GM19023 (cell line): Measurements from ENCODE around the gene PDYN.
"Not testable (repeated sequence)": the region's sequence is repeated elsewhere in the genome, so short reads cannot be mapped to it uniquely, and the experiment has no call there.

Experiments used
- ATAC-seq: cut with Tn5 transposase; IDR thresholded peaks from one replicate; pipeline ENCODE4 v1.9.1; 2021; ENCODE audit warnings: mild to moderate bottlenecking, moderate library complexity; ENCODE audit not compliant: unreplicated experiment

PDYN gene

DNA sequence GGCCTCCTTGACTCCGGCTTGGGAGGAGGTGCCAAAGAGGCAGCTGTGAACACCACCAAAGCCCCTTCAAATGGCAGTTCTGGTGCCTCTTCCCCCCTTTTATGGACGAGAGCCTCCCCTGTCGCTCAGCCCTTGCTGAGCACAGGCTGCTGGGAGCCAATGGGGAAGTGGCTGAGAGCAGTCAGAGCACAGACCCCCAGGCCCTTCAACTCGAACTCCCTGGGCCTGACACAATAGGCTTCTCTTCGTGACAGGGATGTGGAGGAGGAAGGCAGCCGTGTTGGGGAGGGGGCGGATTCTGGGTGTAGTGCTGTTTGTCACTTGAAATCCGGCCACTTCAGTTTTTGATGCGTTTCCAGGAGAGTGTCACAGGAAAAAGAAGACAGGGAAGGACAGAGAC is at the start of gene PDYN:
Gene PDYN (minus strand): TSS at position 73 of the 400 bp plus-strand sequence. CDS start 10,974 bp downstream, outside the sequence.
- no peak for ATAC-seq

DNA sequence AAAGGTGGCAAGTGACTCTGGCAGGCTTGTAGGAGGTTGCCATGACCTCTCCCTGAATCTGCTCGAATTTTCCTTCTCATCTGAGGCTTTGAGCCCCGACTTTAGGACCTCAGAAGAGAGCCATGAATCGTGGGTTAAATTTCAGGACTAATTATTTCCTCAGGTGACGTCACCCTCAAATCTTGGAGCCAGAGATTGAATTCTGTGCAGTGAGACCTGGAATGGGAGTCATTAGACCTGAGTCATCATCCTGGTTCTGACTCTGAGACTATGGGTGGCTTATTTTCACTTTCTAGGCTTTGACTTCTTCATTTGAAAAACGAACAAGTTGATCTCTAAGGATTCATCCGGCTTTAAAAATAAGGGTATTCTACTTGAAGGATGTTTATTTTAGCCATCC is 48.5 kb upstream of the PDYN start:
- ATAC-seq = no peak

DNA sequence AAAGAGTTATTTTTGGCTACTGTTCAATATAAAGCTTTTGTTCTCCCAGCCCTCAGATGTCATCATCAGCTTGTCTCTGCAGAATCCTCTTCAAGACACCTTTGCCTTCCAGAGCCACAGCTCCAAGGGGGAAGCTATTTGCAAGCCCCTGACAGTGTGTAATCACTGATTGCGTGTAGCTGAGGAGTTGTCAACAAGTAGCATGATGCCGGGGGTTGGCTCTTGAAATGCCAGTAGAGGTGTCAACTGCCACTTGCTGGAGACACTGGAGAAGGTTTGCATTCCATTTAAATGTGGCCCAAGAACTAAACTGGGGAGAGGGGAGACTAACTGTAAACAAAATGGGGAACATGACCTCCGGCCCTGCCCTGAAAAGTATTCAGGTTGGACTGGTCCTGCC is 44.3 kb upstream of the PDYN start:
- ATAC-seq = no peak

DNA sequence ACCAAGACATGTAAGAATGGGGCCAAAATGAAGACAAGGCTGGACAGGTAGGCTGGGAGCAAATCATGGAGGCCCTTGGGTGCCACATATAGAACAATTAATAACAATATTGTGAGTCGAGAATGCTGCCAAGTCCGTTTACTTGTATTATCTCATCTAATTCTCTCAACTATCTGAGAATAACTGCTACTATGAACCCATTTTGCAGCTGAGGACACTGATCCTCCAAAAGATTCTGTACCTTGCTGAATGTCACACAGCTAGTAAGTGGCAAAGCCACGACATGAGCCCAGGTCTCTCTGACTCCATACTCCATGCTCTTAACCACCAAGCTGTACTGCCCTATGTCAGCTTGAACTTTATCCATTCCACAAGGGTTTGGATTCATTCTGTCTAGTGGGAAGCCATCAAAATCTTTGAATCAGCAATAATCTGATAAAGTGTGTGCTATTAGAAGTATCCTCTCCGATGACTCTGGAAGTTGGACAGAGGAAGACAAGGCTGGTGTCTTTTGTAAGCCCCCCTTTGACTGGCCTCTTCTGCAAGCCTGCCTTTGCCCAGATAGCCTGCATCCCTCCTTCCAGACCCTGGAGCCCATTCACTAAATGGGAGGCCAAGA is 43.5 kb upstream of the PDYN start:
- ATAC-seq = no peak

DNA sequence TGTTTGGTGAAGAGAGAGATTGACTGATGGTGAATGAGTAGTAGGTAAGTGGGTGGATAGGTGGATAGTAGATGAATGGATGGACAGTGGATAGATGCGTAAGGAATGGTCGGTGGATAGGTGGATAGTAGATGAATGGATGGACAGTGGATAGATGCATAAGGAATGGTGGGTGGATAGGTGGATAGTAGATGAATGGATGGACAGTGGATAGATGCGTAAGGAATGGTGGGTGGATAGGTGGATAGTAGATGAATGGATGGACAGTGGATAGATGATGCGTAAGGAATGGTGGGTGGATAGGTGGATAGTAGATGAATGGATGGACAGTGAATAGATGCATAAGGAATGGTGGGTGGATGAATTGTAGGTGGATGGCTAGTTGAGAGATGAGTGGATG is 42.5 kb upstream of the PDYN start:
- not testable (repeated sequence) for ATAC-seq

DNA sequence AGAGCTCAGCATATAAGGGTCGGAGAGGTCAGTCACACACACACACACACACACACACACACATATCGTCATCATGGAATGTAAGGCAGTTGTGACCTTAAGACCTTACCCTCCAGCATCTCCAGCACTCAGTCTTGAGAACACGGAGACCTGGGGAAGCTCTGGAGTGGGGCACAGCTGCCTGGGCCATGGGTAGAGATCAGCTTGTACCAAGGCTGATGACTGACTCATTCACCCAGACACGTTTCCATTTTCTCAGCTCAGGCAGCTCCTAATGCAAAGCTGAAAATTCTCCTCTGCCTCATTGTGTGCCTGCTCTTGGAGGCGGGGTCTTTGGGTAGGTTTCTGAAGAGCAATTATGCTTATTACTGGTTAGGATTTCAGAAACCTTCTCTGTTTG is 38.3 kb upstream of the PDYN start:
- ATAC-seq = no peak

DNA sequence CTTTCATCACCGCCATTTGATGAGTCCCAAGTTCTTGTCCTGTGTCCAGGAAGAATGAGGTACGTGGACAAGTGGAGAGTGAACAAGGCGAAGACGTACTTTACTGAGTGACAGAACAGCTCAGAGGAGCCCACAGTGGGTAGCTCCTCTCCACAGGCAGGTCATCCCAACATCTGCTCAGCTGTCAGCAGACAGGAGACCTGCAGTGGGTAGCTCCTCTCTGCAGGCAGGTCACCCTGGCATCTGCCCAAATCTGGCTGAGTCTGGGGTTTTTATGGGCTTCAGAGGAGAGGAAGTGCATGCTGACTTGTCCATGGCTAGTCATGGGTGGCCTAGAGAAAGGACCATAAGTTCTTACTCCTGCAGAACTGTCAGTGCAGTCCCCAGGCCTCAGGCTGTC is 32.7 kb upstream of the PDYN start:
- no peak for ATAC-seq

DNA sequence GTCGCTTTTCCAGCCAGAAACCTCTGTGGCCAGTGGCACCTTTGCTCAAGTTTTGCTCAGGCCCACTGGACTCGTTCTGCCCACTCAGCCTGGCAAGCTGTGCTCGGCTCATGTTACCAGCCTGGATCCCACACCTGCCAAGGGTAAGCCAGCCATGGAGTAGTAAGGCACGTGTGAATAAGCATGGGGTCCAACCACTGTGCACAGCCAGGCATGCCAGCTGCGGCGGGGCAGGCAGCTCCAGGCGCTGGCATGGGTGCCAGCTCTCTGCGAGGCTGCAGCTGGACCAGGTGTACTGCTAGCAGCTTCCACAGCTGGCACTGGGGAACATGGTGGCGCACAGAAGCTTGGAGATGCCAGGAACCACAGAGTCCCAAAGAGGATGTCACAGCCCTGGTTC is 32.1 kb upstream of the PDYN start:
- ATAC-seq = no peak

DNA sequence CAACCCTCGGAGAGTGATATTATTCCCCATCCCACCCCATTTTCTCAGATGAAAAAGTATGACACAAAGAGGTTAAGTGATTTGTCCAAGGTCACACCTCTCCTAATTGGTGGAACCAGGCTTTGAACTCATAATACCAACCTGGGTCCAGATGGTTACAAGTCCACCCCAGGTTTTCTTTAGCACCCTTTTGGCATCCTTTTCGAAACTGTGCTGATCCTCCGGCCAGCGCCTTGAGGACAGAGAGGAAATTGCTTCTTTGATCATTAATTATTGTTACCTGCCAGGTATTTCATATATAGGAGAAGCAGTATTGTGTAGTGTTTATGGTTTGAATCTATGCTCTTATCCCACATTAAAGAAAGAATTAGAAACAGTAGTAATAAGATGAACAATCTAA is 29.3 kb upstream of the PDYN start:
- ATAC-seq = no peak

DNA sequence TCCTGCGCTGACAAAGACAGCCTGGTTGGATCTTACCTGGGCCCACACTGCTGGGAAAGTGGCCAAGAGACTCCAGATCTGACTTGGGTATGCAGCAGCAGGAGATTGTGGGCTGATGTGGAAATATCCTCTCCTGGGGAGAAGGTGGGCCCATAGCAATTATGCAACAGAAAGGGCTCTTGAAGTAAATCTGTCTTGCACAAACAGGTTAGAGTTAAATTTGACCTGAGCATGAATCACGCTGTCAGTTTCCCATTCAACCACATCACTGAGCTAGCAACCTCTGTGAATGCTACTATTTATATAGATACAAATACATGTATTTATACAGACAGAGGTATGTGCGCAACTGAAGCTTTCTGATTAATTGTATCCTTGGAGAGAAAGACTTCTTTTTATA is 28.3 kb upstream of the PDYN start:
- ATAC-seq = no peak

DNA sequence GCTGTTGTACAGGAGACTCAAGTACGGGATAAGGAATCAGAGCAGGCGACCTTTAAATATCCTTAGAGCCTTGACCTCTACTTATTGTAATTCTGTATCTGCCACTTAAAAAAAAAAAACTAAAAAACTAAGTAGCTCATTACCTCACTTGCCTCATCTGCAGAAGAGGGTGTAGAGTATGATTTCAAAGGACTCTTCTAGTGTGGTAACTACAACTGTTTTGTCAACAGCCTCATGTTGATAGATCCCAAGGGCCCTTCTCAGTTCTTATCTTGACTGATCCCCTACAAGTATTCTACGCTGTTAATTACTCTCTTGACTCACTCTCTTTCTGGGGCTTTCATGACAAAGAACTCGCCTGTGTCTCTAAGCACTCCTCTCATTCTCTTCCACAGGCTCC is 16.7 kb upstream of the PDYN start:
- no peak for ATAC-seq

DNA sequence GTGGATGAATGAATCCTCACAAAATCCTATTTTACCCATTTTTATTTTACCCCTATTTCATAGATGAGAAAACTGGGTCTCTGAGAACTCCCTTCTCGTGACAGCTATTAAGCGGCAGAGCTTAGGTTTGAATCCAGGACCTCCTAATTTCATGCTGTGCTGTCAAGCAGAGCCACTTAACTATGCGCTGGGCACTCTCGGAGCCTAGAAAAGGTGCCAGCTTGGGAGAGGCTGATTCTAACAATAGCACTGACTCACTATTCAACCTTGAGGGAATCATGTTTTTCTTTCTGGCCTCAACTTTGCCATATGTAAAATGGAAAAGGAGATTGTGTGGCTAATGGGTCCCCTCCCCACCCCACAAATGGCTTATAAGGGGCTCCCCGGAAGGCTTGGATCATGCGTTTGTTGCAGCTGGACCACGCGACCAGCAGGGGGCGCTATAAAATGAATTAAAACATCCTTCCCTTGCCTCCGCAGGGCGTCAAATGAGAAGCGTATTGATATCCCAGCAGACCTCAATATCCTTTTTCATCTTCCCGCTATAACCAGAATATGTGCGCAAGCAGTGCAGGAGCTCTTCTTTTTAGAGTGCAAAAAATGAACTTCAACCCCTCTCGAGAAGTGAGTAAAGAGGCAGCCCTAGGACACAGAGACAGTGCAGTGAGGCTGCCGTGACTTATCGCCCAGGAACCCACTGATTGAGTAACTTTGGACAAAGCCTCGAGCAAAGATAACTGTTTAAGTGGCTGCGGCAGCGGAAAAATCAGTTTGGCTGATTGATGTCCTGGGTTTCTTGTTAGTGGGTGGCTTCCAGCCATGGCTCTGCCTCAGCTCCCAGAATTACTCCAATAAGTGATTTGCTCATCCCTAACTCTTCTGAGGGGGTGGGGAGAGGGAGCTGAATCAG is 12.8 kb upstream of the PDYN start:
- ATAC-seq = no peak

DNA sequence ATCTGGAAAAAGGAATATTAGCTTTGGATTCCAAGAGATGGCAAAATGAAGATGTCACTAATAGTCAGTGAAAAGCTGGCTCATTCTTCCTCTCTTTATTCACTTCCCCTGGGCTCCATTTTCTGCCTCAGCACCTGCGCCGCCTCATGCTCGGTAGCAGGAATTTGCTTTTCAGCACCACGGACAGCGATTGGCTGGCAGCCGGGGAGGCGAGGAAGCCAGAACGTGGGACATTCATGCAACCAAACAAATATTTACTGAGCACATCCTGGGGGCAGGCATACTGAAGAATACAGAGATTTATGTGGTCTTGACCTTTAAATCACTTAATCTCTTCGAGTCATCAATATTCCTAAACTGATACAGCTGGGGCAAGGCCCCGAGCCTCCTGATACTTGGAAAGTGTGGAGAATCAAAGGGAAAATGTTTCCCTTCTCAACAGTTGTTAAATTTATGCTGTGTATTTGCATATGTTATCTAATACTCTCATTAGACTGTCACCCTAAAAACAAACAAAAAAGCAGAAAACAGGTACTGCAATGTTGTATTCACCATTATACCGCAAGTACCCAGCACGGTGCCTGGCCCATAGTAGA is 12.1 kb upstream of the PDYN start:
- no peak for ATAC-seq

DNA sequence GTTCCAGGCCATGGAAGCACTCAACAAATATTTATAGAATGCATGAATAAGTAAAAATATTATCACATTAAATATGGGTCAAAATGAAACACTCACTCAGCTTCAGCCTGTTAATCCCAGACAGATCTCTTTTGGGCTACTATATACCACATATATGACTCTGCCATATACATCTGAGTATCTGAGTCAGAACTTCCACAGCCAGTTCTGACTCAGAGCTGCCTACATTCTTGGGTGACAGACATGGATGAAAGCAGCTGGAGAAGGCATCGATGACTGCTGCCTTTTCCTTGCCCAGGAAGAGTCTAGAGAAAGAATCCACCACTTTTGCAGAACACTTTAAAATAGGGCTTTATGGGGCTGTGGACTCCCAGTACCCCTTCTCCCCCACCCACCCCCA is 11.5 kb upstream of the PDYN start:
- ATAC-seq = no peak

DNA sequence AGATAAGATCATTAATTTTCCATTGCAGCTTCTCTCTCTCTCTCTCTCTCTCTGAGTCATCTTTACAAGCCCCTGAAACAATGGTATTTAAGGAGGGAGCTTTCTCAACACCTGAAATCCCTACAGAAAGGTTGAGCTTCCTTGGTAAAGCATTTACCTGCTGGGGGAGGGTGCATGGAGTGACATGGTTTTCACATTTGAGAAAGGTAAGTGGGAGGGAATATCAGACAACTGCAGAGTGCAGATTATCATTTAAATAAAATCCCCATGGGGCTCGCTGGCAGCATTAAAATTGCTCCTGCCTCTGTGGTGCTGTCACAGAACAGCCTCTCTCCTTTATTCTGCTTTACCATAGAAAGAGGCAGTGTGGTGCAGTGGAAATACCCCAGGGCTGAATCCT is 10.3 kb upstream of the PDYN start:
- ATAC-seq = no peak

DNA sequence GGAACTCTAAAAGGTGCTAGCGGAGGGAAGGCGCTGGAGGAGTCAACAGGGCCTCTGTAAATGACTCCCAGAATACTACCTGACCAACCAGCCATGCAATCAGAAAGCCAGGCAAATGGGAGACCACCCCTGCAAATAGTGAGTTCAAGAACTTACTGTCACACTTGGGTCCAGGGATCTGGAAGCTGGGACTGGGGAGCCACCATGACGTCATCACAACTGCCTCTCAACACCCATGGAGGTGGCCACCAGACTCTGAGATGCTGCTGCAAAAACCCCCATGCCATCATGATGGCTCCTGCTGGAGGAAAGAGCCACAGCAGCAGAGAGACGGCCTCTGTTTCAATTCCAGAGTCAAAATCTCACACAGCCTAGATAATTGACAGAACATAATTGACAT is 8.5 kb upstream of the PDYN start:
- ATAC-seq = no peak

DNA sequence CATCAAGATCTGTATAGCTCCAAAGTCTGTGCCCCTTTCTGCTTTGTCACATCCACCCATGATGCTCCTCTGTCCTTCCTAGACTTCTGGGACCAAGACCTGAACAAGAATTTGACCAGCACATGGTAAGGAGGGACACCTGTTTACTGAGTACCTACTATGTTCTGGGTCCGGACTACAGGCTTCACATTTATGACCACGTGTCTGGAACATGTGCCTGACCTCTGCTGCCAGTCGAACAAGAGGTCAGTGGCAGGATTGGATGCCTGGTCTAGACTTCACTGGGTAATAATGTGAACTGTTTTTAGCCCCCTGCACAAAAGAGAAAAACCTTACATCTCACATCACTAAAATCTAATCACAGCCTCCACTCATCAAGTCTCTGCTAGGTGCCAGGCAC is 7.3 kb upstream of the PDYN start:
- no peak for ATAC-seq

DNA sequence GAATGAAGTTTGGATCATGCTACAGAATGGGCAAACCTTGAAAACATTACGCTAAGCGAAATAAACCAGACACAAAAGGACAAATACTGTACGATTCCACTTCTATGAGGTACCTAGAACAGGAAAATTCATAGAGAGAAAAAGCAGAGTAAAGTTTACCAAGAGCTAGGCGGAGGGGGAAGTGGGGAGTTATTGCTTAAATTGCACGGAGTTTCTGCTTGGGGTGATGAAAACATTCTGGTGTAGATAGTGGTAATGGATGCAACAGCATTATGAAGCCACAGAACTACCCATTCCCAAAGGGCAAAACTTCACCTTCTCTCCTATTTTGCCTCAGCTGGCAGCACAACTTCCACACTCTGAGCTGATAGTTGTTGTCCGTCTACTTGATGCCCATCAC is 6.4 kb upstream of the PDYN start:
- no peak for ATAC-seq

DNA sequence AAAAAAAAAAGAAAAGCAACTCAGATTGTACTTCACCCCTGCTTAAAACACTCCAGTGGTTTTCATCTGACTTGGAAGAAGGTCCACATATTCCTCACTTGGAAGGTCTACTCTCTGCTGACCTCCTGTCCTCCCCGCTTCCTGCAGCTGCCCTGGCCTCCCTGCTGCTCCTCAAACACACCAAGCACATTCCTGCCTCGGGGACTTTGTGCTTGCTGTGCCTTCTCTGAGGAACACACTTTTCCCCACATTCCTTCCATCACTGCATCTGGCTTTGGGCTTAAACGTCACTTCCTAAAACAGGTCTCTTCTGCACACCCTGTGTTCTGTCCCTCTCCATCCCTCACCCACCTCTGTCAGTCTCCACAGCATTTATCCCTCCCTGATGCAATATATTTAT is 4.9 kb upstream of the PDYN start:
- no peak for ATAC-seq

DNA sequence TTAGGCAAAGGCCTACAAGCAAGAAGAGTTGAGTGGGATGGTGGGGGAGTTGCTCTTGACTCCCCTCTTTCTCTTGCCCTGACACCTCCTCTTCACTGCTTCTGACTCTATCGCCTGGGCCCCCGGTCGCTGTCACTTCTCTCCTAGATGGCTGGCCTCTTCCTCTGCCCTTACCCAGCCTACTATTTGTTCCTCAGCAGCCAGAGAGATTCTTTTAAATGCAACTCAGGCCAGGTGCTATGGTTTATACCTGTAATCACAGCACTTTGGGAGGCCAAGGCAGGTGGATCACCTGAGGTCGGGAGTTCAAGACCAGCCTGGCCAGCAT is 4.3 kb upstream of the PDYN start:
- ATAC-seq = no peak

DNA sequence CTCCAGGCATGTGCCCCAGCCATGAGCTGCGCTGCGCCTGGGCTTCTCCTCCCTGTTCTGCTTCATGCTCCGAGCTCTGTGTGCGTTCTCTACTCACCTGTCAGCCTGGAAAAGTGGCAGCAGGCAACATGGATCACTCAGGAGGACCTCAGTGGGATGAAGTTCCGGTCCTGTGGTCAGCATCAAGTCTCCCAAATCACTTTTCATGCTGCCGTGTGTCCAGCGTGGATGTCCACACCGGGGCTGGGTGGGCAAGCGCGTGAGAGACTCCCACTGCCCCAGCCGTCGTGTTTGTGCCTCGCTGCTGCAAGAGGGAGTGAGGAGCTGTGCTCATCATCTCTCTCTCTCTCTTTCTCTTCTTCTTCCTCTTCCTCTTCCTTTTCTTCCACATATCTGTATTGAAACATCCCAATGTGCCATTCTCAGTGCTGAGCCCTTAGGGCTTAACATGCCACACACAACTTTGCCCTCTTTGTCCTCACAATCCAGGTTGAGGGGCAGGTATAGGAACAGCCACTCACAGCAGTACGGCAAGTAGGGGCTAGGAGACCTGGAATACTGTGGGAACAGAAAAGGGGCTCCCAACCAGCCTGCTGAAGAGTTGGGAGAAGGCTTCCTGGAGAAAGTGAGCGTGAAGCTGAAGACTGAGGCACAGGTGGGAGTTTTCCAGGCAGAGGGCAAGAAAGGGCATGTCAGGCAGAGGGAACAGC is 3.8 kb upstream of the PDYN start:
- no peak for ATAC-seq
